Measurements from ENCODE around the gene SYT17.

SYT17 gene

GRCh38 chr16:19167710-19168370, at the start of gene SYT17:
Gene SYT17 (plus strand): TSS chr16:19168240. CDS start chr16:19168647, 407 bp downstream.
- no peak for DNase-seq (ENCODE audit: low read depth in 3 of 3, low spot score in 1 of 3)

- DNase-seq (ENCODE audit: low read depth in 3 of 3, low spot score in 1 of 3), result no peak
These were observed 49.1 kb upstream of the SYT17 start for GRCh38 chr16:19118938-19119431.

- no peak for DNase-seq (ENCODE audit: low read depth in 3 of 3, low spot score in 1 of 3)
These were observed 48.5 kb upstream of the SYT17 start for GRCh38 chr16:19119564-19119963.

GRCh38 chr16:19123535-19124178, 44.4 kb upstream of the SYT17 start:
- no peak for DNase-seq (ENCODE audit: low read depth in 3 of 3, low spot score in 1 of 3)

- no peak for DNase-seq (ENCODE audit: low read depth in 3 of 3, low spot score in 1 of 3)
These were observed 41.7 kb upstream of the SYT17 start for GRCh38 chr16:19126300-19126699.

GRCh38 chr16:19127205-19127604, 40.8 kb upstream of the SYT17 start:
- no peak for DNase-seq (ENCODE audit: low read depth in 3 of 3, low spot score in 1 of 3)

- DNase-seq (ENCODE audit: low read depth in 3 of 3, low spot score in 1 of 3), result no peak
These were observed 40.3 kb upstream of the SYT17 start for GRCh38 chr16:19127674-19128131.

- DNase-seq (ENCODE audit: low read depth in 3 of 3, low spot score in 1 of 3), result no peak
These were observed 39.4 kb upstream of the SYT17 start for GRCh38 chr16:19128454-19129200.

GRCh38 chr16:19130385-19130784, 37.7 kb upstream of the SYT17 start:
- DNase-seq (ENCODE audit: low read depth in 3 of 3, low spot score in 1 of 3), result no peak

GRCh38 chr16:19130852-19131824, 36.9 kb upstream of the SYT17 start:
- no peak for DNase-seq (ENCODE audit: low read depth in 3 of 3, low spot score in 1 of 3)

GRCh38 chr16:19131825-19132218, 36.2 kb upstream of the SYT17 start:
- DNase-seq (ENCODE audit: low read depth in 3 of 3, low spot score in 1 of 3), result no peak

GRCh38 chr16:19132255-19132654, 35.8 kb upstream of the SYT17 start:
- no peak for DNase-seq (ENCODE audit: low read depth in 3 of 3, low spot score in 1 of 3)

- DNase-seq (ENCODE audit: low read depth in 3 of 3, low spot score in 1 of 3), result no peak
These were observed 35.1 kb upstream of the SYT17 start for GRCh38 chr16:19132898-19133297.

GRCh38 chr16:19133600-19133999, 34.4 kb upstream of the SYT17 start:
- no peak for DNase-seq (ENCODE audit: low read depth in 3 of 3, low spot score in 1 of 3)

- no peak for DNase-seq (ENCODE audit: low read depth in 3 of 3, low spot score in 1 of 3)
These were observed 32.7 kb upstream of the SYT17 start for GRCh38 chr16:19135201-19135842.

GRCh38 chr16:19135896-19136438, 32.1 kb upstream of the SYT17 start:
- no peak for DNase-seq (ENCODE audit: low read depth in 3 of 3, low spot score in 1 of 3)

- no peak for DNase-seq (ENCODE audit: low read depth in 3 of 3, low spot score in 1 of 3)
These were observed 31.4 kb upstream of the SYT17 start for GRCh38 chr16:19136549-19137196.

- no peak for DNase-seq (ENCODE audit: low read depth in 3 of 3, low spot score in 1 of 3)
These were observed 30.6 kb upstream of the SYT17 start for GRCh38 chr16:19137201-19138128.
